ENCODE results near the gene NOC3L.

DNA sequence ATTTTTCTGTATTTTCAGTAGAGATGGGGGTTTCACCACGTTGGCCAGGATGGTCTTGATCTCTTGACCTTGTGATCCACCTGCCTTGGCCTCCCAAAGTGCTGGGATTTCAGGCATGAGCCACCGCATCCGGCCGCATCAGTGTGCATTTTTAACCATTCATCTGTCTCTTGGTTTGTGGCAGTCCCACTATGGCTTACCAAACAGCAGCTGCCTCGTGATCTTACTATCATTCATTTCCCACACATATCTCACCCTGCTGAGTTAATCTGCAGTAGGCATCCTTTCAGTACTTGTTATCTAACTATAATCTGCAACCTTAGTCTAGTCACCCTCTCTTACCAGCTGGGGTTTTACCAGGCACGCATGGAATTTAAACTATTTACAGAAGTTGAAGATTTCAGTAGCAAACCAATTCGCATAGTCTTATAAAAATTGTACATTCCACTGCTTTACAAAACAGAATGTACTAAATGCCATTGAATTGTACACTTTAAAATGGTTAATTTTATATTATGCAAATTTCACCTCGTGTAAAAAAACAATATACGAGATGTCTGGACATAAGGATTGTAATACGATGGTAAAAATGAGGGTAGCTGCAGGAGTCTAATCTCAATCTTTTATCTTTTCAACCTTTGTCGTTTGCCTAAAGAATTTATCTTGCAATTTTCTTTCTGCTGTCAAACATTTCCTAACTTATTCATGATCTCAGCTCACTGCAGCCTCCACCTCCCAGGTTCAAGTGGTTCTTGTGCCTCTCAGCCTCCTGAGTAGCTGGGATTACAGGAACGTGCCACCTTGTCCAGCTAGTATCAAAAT lies 35.0 kb upstream of the NOC3L start:
- TF ChIP-seq CBX5 (IDR thresholded peaks at IDR 0.05; ENCODE audit: low read depth), result no peak
- no peak for TF ChIP-seq ASH2L (IDR thresholded peaks at IDR 0.05; ENCODE audit: borderline replicate concordance, low read depth)
- TF ChIP-seq, protein P1, sequence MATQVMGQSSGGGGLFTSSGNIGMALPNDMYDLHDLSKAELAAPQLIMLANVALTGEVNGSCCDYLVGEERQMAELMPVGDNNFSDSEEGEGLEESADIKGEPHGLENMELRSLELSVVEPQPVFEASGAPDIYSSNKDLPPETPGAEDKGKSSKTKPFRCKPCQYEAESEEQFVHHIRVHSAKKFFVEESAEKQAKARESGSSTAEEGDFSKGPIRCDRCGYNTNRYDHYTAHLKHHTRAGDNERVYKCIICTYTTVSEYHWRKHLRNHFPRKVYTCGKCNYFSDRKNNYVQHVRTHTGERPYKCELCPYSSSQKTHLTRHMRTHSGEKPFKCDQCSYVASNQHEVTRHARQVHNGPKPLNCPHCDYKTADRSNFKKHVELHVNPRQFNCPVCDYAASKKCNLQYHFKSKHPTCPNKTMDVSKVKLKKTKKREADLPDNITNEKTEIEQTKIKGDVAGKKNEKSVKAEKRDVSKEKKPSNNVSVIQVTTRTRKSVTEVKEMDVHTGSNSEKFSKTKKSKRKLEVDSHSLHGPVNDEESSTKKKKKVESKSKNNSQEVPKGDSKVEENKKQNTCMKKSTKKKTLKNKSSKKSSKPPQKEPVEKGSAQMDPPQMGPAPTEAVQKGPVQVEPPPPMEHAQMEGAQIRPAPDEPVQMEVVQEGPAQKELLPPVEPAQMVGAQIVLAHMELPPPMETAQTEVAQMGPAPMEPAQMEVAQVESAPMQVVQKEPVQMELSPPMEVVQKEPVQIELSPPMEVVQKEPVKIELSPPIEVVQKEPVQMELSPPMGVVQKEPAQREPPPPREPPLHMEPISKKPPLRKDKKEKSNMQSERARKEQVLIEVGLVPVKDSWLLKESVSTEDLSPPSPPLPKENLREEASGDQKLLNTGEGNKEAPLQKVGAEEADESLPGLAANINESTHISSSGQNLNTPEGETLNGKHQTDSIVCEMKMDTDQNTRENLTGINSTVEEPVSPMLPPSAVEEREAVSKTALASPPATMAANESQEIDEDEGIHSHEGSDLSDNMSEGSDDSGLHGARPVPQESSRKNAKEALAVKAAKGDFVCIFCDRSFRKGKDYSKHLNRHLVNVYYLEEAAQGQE (IDR thresholded peaks at IDR 0.05; ENCODE audit: low read depth, low read length), result no peak
- TF ChIP-seq, protein P2, sequence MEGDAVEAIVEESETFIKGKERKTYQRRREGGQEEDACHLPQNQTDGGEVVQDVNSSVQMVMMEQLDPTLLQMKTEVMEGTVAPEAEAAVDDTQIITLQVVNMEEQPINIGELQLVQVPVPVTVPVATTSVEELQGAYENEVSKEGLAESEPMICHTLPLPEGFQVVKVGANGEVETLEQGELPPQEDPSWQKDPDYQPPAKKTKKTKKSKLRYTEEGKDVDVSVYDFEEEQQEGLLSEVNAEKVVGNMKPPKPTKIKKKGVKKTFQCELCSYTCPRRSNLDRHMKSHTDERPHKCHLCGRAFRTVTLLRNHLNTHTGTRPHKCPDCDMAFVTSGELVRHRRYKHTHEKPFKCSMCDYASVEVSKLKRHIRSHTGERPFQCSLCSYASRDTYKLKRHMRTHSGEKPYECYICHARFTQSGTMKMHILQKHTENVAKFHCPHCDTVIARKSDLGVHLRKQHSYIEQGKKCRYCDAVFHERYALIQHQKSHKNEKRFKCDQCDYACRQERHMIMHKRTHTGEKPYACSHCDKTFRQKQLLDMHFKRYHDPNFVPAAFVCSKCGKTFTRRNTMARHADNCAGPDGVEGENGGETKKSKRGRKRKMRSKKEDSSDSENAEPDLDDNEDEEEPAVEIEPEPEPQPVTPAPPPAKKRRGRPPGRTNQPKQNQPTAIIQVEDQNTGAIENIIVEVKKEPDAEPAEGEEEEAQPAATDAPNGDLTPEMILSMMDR (IDR thresholded peaks at IDR 0.05 in 2 of 3, conservative IDR thresholded peaks at IDR 0.05 in 1 of 3; ENCODE audit: control insufficient read depth in 2 of 3, extremely low read depth in 1 of 3, insufficient read depth in 1 of 3, low read depth in 3 of 3, low read length in 3 of 3), result no peak
- TF ChIP-seq RCOR1 (conservative IDR thresholded peaks at IDR 0.05; ENCODE audit: low read depth, low read length), result no peak
- TF ChIP-seq CHD1 (IDR thresholded peaks at IDR 0.05; ENCODE audit: low read depth, low read length), result no peak
- TF ChIP-seq POLR2AphosphoS5 (IDR thresholded peaks at IDR 0.05; ENCODE audit: low read length), result no peak
- no peak for TF ChIP-seq POLR2A (IDR thresholded peaks at IDR 0.05; ENCODE audit: low read depth, low read length)
- no peak for TF ChIP-seq EP300 (IDR thresholded peaks at IDR 0.05; ENCODE audit: borderline replicate concordance in 1 of 2, control insufficient read depth in 1 of 2, low read depth in 2 of 2, low read length in 2 of 2)
- TF ChIP-seq EZH2 (IDR thresholded peaks at IDR 0.05; ENCODE audit: borderline replicate concordance, control insufficient read depth, low read depth, low read length), result no peak
- TF ChIP-seq RB1 (IDR thresholded peaks at IDR 0.05; ENCODE audit: borderline replicate concordance), result no peak
- TF ChIP-seq, protein P3, sequence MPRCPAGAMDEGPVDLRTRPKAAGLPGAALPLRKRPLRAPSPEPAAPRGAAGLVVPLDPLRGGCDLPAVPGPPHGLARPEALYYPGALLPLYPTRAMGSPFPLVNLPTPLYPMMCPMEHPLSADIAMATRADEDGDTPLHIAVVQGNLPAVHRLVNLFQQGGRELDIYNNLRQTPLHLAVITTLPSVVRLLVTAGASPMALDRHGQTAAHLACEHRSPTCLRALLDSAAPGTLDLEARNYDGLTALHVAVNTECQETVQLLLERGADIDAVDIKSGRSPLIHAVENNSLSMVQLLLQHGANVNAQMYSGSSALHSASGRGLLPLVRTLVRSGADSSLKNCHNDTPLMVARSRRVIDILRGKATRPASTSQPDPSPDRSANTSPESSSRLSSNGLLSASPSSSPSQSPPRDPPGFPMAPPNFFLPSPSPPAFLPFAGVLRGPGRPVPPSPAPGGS (IDR thresholded peaks at IDR 0.05; ENCODE audit: borderline replicate concordance, insufficient read depth, low read depth, low read length, poor library complexity, severe bottlenecking), result no peak
- TF ChIP-seq TAF1 (IDR thresholded peaks at IDR 0.05; ENCODE audit: borderline replicate concordance, low read depth, low read length), result no peak

Data from GM12878 (cell line).